HepG2 (cell line): ENCODE data around the gene KIF3C. TPM values are rescaled to one million over a fixed set of nuclear protein-coding genes. Genes with fewer than 3 reads are reported as not detected.

Source experiments
- DPF2 ChIP-seq: sonication (generic); formaldehyde crosslinking; IDR thresholded peaks from 2 replicates; pipeline ENCODE4 v1.4.0; 2020; ENCODE audit warnings: mild to moderate bottlenecking, low read depth, missing genetic modification reagents, borderline replicate concordance
- FOXA3 ChIP-seq: IDR thresholded peaks from 2 replicates; pipeline ENCODE4 v1.6.1; 2016; ENCODE audit warnings: missing genetic modification reagents, missing compliant biosample characterization
- HMGA1 ChIP-seq: sonication (generic); formaldehyde crosslinking; conservative IDR thresholded peaks from 2 replicates; pipeline ENCODE4 v1.4.0; 2020; ENCODE audit warnings: missing genetic modification reagents
- NFKB2 ChIP-seq: sonication (generic); formaldehyde crosslinking; IDR thresholded peaks from 2 replicates; pipeline ENCODE4 v1.4.0; 2020; ENCODE audit warnings: missing genetic modification reagents, borderline replicate concordance
- NPAS2 ChIP-seq: sonication (generic); formaldehyde crosslinking; IDR thresholded peaks from 2 replicates; pipeline ENCODE4 v1.8.0; 2022; ENCODE audit warnings: mild to moderate bottlenecking, missing genetic modification reagents, borderline replicate concordance
- PHF5A ChIP-seq: IDR thresholded peaks from one replicate; pipeline ENCODE4 v1.6.1; 2018; ENCODE audit warnings: low read depth, missing genetic modification reagents; ENCODE audit not compliant: unreplicated experiment
- RNF2 ChIP-seq: fragments of 450-650 bp; conservative IDR thresholded peaks from 2 replicates; pipeline ENCODE4 v1.6.1; 2016; ENCODE audit warnings: low read depth
- SMARCC2 ChIP-seq: fragments of 450-650 bp; IDR thresholded peaks from 2 replicates; pipeline ENCODE4 v1.6.1; 2017; ENCODE audit warnings: antibody characterized with exemption, mild to moderate bottlenecking
- TCF7 ChIP-seq: sonication (generic); IDR thresholded peaks from 2 replicates; pipeline ENCODE4 v1.6.1; 2016; ENCODE audit warnings: antibody characterized with exemption, low read depth
- ZNF136 ChIP-seq: sonication (generic); formaldehyde crosslinking; IDR thresholded peaks from 2 replicates; pipeline ENCODE4 v1.8.1; 2022; ENCODE audit warnings: low read depth, mild to moderate bottlenecking, moderate library complexity, missing genetic modification reagents
- ZNF260 ChIP-seq: sonication (generic); formaldehyde crosslinking; IDR thresholded peaks from 2 replicates; pipeline ENCODE4 v1.4.0; 2020; ENCODE audit warnings: missing genetic modification reagents, low read depth, mild to moderate bottlenecking, borderline replicate concordance
- ZNF343 ChIP-seq: sonication (generic); formaldehyde crosslinking; IDR thresholded peaks from 2 replicates; pipeline ENCODE4 v1.4.0; 2020; ENCODE audit warnings: mild to moderate bottlenecking, missing genetic modification reagents
- ZNF501 ChIP-seq: sonication (generic); formaldehyde crosslinking; IDR thresholded peaks from 2 replicates; pipeline ENCODE4 v1.5.1; 2020; ENCODE audit warnings: mild to moderate bottlenecking, moderate library complexity, missing genetic modification reagents
- ZNF674 ChIP-seq: sonication (generic); formaldehyde crosslinking; IDR thresholded peaks from 2 replicates; pipeline ENCODE4 v1.5.0; 2020; ENCODE audit warnings: low read depth, mild to moderate bottlenecking, missing genetic modification reagents
- ZNF788 ChIP-seq: sonication (generic); formaldehyde crosslinking; IDR thresholded peaks from 2 replicates; pipeline ENCODE4 v1.5.0; 2020; ENCODE audit warnings: mild to moderate bottlenecking, missing genetic modification reagents, borderline replicate concordance
- polyA plus RNA-seq, 8 experiments: library from polyadenylated mRNA; depleted of rRNA in 3 of 8; stranded (reverse) in 7 of 8; unstranded in 1 of 8; fragments of >200 nt; fragmentation: Illumina TruSeq in 4 of 8; extraction: Trizol in 4 of 8; gene quantifications; 2 replicates each; pipeline versions ENCODE4 v1.2.1 to v1.2.3, GENCODE V29; 2011 to 2016; ENCODE audit warnings: low read depth in 4 of 8, missing spikeins in 1 of 8, mixed read lengths in 1 of 8; ENCODE audit not compliant: insufficient read depth in 1 of 8
- total RNA-seq, 5 experiments: library from RNA; depleted of rRNA; stranded (reverse); fragments of >200 nt; fragmentation: Illumina TruSeq; extraction: Trizol; gene quantifications; 2 replicates each; pipeline ENCODE4 v1.2.3, GENCODE V29; 2016; ENCODE audit warnings: low read depth in 1 of 5
- TF ChIP-seq, protein P1 (sequence below): sonication (generic); formaldehyde crosslinking; IDR thresholded peaks from 2 replicates; pipeline ENCODE4 v1.5.0; 2020; ENCODE audit warnings: missing genetic modification reagents, mild to moderate bottlenecking, borderline replicate concordance
- TF ChIP-seq, protein P2 (sequence below): sonication (generic); formaldehyde crosslinking; IDR thresholded peaks from 2 replicates; pipeline ENCODE4 v1.5.1; 2020; ENCODE audit warnings: missing genetic modification reagents, mild to moderate bottlenecking, borderline replicate concordance
- TF ChIP-seq, protein P3 (sequence below): sonication (generic); formaldehyde crosslinking; IDR thresholded peaks from 2 replicates; pipeline ENCODE4 v1.5.1; 2020; ENCODE audit warnings: missing genetic modification reagents, mild to moderate bottlenecking, borderline replicate concordance
- TF ChIP-seq, protein P4 (sequence below): IDR thresholded peaks from 2 replicates; pipeline ENCODE4 v1.6.1; 2016; ENCODE audit warnings: missing biosample characterization, missing genetic modification reagents, low read depth
- TF ChIP-seq, protein P5 (sequence below): sonication (generic); formaldehyde crosslinking; IDR thresholded peaks from 2 replicates; pipeline ENCODE4 v1.4.0; 2020; ENCODE audit warnings: missing genetic modification reagents, mild to moderate bottlenecking, borderline replicate concordance

The KIF3C gene
- total and polyA plus RNA-seq, 2 of the 13 experiments (the other 11 are each of a cell fraction or from before 2014, with no cell fraction given) = 3.6 to 4.9 TPM

DNA sequence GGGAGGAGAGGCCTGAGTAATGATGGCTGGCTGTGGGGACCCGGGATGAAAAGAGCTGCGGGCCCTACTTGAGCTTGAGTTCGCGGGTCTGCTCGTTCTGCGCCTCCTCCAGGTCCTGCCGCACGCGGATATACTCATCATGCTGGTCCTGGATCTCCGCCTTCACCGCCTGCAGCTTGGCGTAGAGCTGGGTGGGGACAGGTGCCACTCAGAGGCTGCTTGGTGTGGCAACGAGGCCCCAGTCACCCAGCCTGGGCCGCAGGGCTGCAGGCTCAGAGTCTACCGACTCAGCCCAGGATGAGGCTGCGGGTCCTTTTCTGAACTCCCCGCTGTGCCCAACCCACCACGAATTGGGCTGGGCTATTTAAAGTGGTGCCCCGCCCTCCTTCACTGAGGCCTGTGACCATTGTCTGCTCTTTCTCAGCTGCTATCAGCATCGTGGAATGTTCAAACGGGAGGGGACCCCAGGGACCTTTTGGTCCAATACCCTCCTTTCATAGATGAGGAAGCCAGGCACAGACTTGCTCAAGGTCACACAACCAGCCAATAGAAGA, 28.0 kb downstream of the KIF3C start (continued):
- TF ChIP-seq, protein P1, sequence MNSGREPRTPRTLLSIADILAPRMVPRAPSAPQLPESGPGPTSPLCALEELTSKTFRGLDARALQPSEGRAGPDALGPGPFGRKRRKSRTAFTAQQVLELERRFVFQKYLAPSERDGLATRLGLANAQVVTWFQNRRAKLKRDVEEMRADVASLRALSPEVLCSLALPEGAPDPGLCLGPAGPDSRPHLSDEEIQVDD (CRISPR knock-in tag) = no peak
- no peak for TF ChIP-seq ZNF260 (CRISPR knock-in tag)
- TF ChIP-seq ZNF136 (CRISPR knock-in tag) = no peak
- no peak for TF ChIP-seq TCF7
- TF ChIP-seq SMARCC2 = no peak
- TF ChIP-seq, protein P2, sequence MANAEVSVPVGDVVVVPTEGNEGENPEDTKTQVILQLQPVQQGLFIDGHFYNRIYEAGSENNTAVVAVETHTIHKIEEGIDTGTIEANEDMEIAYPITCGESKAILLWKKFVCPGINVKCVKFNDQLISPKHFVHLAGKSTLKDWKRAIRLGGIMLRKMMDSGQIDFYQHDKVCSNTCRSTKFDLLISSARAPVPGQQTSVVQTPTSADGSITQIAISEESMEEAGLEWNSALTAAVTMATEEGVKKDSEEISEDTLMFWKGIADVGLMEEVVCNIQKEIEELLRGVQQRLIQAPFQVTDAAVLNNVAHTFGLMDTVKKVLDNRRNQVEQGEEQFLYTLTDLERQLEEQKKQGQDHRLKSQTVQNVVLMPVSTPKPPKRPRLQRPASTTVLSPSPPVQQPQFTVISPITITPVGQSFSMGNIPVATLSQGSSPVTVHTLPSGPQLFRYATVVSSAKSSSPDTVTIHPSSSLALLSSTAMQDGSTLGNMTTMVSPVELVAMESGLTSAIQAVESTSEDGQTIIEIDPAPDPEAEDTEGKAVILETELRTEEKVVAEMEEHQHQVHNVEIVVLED = 0 out of 2 replicates have a peak, but pooled peaks have one; percentile 16
- no peak for TF ChIP-seq ZNF501 (CRISPR knock-in tag)
- TF ChIP-seq, protein P3, sequence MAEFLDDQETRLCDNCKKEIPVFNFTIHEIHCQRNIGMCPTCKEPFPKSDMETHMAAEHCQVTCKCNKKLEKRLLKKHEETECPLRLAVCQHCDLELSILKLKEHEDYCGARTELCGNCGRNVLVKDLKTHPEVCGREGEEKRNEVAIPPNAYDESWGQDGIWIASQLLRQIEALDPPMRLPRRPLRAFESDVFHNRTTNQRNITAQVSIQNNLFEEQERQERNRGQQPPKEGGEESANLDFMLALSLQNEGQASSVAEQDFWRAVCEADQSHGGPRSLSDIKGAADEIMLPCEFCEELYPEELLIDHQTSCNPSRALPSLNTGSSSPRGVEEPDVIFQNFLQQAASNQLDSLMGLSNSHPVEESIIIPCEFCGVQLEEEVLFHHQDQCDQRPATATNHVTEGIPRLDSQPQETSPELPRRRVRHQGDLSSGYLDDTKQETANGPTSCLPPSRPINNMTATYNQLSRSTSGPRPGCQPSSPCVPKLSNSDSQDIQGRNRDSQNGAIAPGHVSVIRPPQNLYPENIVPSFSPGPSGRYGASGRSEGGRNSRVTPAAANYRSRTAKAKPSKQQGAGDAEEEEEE (CRISPR knock-in tag) = no peak
- TF ChIP-seq HMGA1 (CRISPR knock-in tag) = no peak
- TF ChIP-seq RNF2 = no peak
- TF ChIP-seq ZNF788 (CRISPR knock-in tag) = no peak
- no peak for TF ChIP-seq DPF2 (CRISPR knock-in tag)
- TF ChIP-seq, protein P4, sequence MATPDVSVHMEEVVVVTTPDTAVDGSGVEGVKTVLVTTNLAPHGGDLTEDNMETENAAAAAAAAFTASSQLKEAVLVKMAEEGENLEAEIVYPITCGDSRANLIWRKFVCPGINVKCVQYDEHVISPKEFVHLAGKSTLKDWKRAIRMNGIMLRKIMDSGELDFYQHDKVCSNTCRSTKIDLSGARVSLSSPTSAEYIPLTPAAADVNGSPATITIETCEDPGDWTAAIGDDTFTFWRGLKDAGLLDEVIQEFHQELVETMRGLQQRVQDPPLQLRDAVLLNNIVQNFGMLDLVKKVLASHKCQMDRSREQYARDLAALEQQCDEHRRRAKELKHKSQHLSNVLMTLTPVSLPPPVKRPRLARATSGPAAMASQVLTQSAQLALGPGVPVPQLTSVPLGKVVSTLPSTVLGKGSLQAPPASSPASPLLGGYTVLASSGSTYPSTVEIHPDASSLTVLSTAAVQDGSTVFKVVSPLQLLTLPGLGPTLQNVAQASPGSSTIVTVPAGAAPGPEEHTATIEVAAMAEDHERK (CRISPR knock-in tag) = no peak
- TF ChIP-seq, protein P5, sequence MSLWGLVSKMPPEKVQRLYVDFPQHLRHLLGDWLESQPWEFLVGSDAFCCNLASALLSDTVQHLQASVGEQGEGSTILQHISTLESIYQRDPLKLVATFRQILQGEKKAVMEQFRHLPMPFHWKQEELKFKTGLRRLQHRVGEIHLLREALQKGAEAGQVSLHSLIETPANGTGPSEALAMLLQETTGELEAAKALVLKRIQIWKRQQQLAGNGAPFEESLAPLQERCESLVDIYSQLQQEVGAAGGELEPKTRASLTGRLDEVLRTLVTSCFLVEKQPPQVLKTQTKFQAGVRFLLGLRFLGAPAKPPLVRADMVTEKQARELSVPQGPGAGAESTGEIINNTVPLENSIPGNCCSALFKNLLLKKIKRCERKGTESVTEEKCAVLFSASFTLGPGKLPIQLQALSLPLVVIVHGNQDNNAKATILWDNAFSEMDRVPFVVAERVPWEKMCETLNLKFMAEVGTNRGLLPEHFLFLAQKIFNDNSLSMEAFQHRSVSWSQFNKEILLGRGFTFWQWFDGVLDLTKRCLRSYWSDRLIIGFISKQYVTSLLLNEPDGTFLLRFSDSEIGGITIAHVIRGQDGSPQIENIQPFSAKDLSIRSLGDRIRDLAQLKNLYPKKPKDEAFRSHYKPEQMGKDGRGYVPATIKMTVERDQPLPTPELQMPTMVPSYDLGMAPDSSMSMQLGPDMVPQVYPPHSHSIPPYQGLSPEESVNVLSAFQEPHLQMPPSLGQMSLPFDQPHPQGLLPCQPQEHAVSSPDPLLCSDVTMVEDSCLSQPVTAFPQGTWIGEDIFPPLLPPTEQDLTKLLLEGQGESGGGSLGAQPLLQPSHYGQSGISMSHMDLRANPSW (CRISPR knock-in tag) = no peak
- TF ChIP-seq ZNF674 = no peak
- TF ChIP-seq ZNF343 (CRISPR knock-in tag) = no peak
- TF ChIP-seq NPAS2 (CRISPR knock-in tag) = no peak
- TF ChIP-seq FOXA3 (CRISPR knock-in tag) = no peak; the same call in 1 of the 2 replicates
- no peak for TF ChIP-seq PHF5A (CRISPR knock-in tag)
- TF ChIP-seq NFKB2 (CRISPR knock-in tag) = no peak
